ENCODE measurements around the gene ZFP36L1.

- TF ChIP-seq CTCF (IDR thresholded peaks at IDR 0.05) (no peak), POLR2A (IDR thresholded peaks at IDR 0.05) (no peak)
Observed at GRCh38 chr14:68770051-68770450, 22.8 kb downstream of the ZFP36L1 start.
